VCaP (cell line): ENCODE results near the gene FUS.

Source experiments
- H3K27ac ChIP-seq: fragments of 450-650 bp; 2 replicates; pipeline ENCODE4 v1.5.1; 2017
- TF ChIP-seq, protein P1 (sequence below): fragments of 450-650 bp; conservative IDR thresholded peaks from 2 replicates; pipeline ENCODE4 v1.5.1; 2017; ENCODE audit warnings: mild to moderate bottlenecking, moderate library complexity

Gene FUS

GRCh38 chr16:31179747-31180459 is at the start of gene FUS:
FUS (plus strand) TSS chr16:31180139; CDS start chr16:31180215, 76 bp downstream.
- TF ChIP-seq, protein P1, sequence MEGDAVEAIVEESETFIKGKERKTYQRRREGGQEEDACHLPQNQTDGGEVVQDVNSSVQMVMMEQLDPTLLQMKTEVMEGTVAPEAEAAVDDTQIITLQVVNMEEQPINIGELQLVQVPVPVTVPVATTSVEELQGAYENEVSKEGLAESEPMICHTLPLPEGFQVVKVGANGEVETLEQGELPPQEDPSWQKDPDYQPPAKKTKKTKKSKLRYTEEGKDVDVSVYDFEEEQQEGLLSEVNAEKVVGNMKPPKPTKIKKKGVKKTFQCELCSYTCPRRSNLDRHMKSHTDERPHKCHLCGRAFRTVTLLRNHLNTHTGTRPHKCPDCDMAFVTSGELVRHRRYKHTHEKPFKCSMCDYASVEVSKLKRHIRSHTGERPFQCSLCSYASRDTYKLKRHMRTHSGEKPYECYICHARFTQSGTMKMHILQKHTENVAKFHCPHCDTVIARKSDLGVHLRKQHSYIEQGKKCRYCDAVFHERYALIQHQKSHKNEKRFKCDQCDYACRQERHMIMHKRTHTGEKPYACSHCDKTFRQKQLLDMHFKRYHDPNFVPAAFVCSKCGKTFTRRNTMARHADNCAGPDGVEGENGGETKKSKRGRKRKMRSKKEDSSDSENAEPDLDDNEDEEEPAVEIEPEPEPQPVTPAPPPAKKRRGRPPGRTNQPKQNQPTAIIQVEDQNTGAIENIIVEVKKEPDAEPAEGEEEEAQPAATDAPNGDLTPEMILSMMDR, result no peak

DNA sequence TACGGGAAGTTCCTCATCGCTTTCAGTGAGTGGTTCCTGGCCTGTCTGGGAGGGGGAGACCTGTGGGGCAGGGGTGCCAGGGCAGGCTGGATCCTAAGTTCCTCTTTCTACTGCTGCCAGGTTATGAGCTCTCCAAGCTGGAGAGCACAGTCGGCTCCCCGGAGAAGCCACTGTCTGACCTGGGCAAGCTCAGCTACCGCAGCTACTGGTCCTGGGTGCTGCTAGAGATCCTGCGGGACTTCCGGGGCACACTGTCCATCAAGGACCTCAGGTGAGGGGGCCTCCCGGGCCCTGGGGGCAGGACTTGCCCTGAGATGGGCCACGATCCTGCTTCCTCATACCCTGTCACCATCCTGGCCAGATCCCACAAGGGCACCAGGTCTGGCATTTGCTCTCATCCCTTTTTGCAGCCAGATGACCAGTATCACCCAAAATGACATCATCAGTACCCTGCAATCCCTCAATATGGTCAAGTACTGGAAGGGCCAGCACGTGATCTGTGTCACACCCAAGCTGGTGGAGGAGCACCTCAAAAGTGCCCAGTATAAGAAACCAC is 49.5 kb upstream of the FUS start:
- TF ChIP-seq, protein P1, result no peak
- peak overlapping the region; percentile 73 for H3K27ac ChIP-seq

More at GRCh38 chr16:31179747-31180459, at the start of gene FUS:
- peak within 1 kb of the TSS; percentile 83 for H3K27ac ChIP-seq

GRCh38 chr16:31130899-31131298 is 49.0 kb upstream of the FUS start:
- peak overlapping the region; percentile 73 for H3K27ac ChIP-seq
- TF ChIP-seq, protein P1, result no peak

GRCh38 chr16:31131416-31131815 is 48.5 kb upstream of the FUS start:
- TF ChIP-seq, protein P1, result no peak
- H3K27ac ChIP-seq, result peak overlapping the region; percentile 73

DNA sequence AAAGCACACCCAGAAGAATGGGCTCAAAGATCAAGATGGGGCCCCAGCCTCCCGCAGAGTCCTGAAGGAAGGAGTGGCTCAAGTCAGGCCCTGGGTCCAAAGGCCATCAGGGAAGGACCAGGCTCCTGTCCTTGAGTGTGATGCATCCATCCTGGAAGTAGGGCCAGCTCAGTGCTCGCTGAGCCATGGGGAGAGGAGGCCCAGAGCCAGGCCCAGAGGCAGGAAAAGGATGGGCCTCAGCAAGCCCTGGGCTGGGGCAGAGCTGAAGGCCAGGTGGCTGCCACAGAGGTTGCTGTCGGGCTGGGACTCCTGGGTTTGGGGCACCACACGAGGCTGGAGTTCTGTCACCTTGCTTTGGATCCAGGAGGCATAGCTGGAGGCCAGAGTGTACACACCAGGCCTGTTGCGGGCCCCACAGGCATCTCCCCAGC is 48.1 kb upstream of the FUS start:
- TF ChIP-seq, protein P1, result no peak
- H3K27ac ChIP-seq, result peak overlapping the region; percentile 73

GRCh38 chr16:31132303-31132979 is 47.5 kb upstream of the FUS start:
- TF ChIP-seq, protein P1, result no peak
- H3K27ac ChIP-seq, result no peak overlapping the region

DNA sequence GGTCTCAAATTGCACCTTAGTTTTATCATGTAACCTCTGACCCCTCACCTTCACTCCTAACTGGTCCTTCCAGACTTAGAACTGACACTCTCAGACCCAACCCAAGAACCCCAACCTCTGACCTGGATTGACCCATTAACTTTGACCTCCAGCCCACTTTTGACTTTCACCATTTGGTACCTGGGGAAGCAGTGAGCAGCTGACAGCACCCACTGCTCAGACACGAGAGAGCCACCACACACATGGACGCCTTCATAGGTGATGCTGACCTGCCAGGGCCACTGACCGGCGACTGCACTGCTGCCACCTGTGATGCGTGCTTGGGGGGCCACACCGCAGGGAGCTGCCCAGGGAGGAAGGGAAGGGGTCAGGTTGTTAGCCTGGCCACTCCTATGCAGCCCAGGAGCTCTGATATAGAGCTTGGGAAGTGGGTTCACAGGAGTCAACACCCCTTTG is 46.9 kb upstream of the FUS start:
- TF ChIP-seq, protein P1, result no peak
- no peak overlapping the region for H3K27ac ChIP-seq
